H1 (cell line): Measurements from ENCODE around the gene EPHB6. TPM values are rescaled to one million over a fixed set of nuclear protein-coding genes. Genes with fewer than 3 reads are reported as not detected.

Experiments
- RAD21 ChIP-seq, 2 experiments: IDR thresholded peaks in 1 of 2; conservative IDR thresholded peaks in 1 of 2; 2 replicates each; pipeline ENCODE4 v1.6.1; 2011; ENCODE audit warnings: low read depth in 2 of 2, low read length in 2 of 2, improper control_type of control experiment in 1 of 2, inconsistent platforms in 1 of 2, mild to moderate bottlenecking in 1 of 2, moderate library complexity in 1 of 2
- RXRA ChIP-seq: IDR thresholded peaks from 2 replicates; pipeline ENCODE4 v1.6.1; 2011; ENCODE audit warnings: low read depth, mild to moderate bottlenecking, low read length, moderate library complexity; ENCODE audit not compliant: insufficient read depth
- polyA plus RNA-seq, 7 experiments: library from polyadenylated mRNA; depleted of rRNA in 3 of 7; stranded (reverse) in 5 of 7; unstranded in 2 of 7; fragments of >200 nt in 5 of 7; fragments of 200-250 nt in 2 of 7; gene quantifications; 1 replicate in 5 of 7; 2 replicates in 1 of 7; 4 replicates in 1 of 7; pipeline versions ENCODE4 v1.2.1 to v1.2.3, GENCODE V29; 2011 to 2013; ENCODE audit warnings: missing spikeins in 2 of 7, mixed read lengths in 2 of 7
- total RNA-seq: library from RNA; stranded (reverse); fragmentation: NEBNext Ultra II Directional; extraction: Animal tissue kit (Norgen Biotek cat#: 25700); gene quantifications from 2 replicates; pipeline ENCODE4 v1.2.1, GENCODE V29; 2021

EPHB6 gene
- total and polyA plus RNA-seq, 2 of the 8 experiments (the other 6 are each of a cell fraction or from before 2014, with no cell fraction given), result 19.7 TPM

GRCh38 chr7:142882338-142882678 lies 27.4 kb downstream of the EPHB6 start (continued):
- TF ChIP-seq RXRA (no peak), RAD21 (IDR thresholded peaks at IDR 0.05 in 1 of 2, conservative IDR thresholded peaks at IDR 0.05 in 1 of 2; ENCODE audit: low read depth in 2 of 2, low read length in 2 of 2) (no peak)
